Thyroid gland (tissue), 4 donors: ENCODE data around the gene GNRHR. TPM values are rescaled to one million over a fixed set of nuclear protein-coding genes. Genes with fewer than 3 reads are reported as not detected.
"Not testable (repeated sequence)": the region's sequence is repeated elsewhere in the genome, so short reads cannot be mapped to it uniquely, and the experiment has no call there.

Source experiments
- DNase-seq, 2 donors: peaks; one replicate each; pipeline ENCODE4 v3.0.0-alpha.2; 2019
- H3K27ac ChIP-seq, 3 donors: fragments of 200-600 bp; sonication (generic); 1 replicate in 2 of 3; 2 replicates in 1 of 3; pipeline ENCODE4 v1.5.1; 2016 to 2019; ENCODE audit warnings: mild to moderate bottlenecking in 1 of 3, moderate library complexity in 1 of 3
- H3K27me3 ChIP-seq: fragments of 200-600 bp; sonication (generic); one replicate; pipeline ENCODE4 v1.5.1; 2019
- H3K36me3 ChIP-seq, 2 donors: fragments of 200-600 bp; sonication (generic); one replicate each; pipeline ENCODE4 v1.5.1; 2016 to 2019
- H3K4me1 ChIP-seq, 2 donors: fragments of 200-600 bp; sonication (generic); one replicate each; pipeline ENCODE4 v1.5.1; 2017 to 2019
- H3K4me3 ChIP-seq, 3 donors: fragments of 200-600 bp; sonication (generic); replicated peaks in 1 of 3; 1 replicate in 2 of 3; 2 replicates in 1 of 3; pipeline ENCODE4 v1.5.1; 2016; ENCODE audit warnings: mild to moderate bottlenecking in 1 of 3
- H3K9me3 ChIP-seq: fragments of 200-600 bp; sonication (generic); one replicate; pipeline ENCODE4 v1.5.1; 2017
- CTCF ChIP-seq, 6 experiments: fragments of 200-600 bp in 3 of 6; fragments of 450-650 bp in 3 of 6; sonication (generic) in 3 of 6; IDR thresholded peaks; one replicate each; pipeline ENCODE4 v1.5.1; 2016 to 2019; ENCODE audit warnings: antibody characterized with exemption in 6 of 6, mild to moderate bottlenecking in 2 of 6, inconsistent platforms in 1 of 6, moderate library complexity in 1 of 6
- POLR2A ChIP-seq, 2 donors: fragments of 450-650 bp; IDR thresholded peaks; one replicate each; pipeline ENCODE4 v1.6.1; 2017; ENCODE audit warnings: antibody characterized with exemption in 2 of 2, mild to moderate bottlenecking in 2 of 2, moderate library complexity in 1 of 2
- WGBS, 2 donors: methylation state at CpG; one replicate each; pipeline ENCODE4 v1.1.5; 2017; 5-methylcytosine and 5-hydroxymethylcytosine counted together
- intact Hi-C: fragments of 100-400 bp; cut with DNase I; formaldehyde crosslinking; loops from one replicate; pipeline ENCODE4 v1.15.1; 2023
- total RNA-seq, 4 donors: library from RNA; depleted of rRNA; stranded (reverse); fragments of >200 nt; gene quantifications; one replicate each; pipeline ENCODE4 v1.2.3, GENCODE V29; 2016

The GNRHR gene
- total RNA-seq, 4 donors from 2014 or later, result not detected

GRCh38 chr4:67764183-67764582 is 10.0 kb upstream of the GNRHR start:
- no peak overlapping the region for H3K27ac ChIP-seq

GRCh38 chr4:67762086-67762485 is 7.9 kb upstream of the GNRHR start:
- Histone ChIP-seq H3K9me3 (no peaks in the 10 kb centered on the region), H3K4me3 (no peak overlapping the region), H3K27ac (no peak overlapping the region), H3K27me3 (no peaks in the 10 kb centered on the region), H3K4me1 (no peaks in the 10 kb centered on the region), H3K36me3 (no peaks in the 10 kb centered on the region)
- intact Hi-C loops, result no loop called here
- no peak for DNase-seq
- no peak for TF ChIP-seq CTCF (IDR thresholded peaks at IDR 0.05)
- no peak for TF ChIP-seq POLR2A (IDR thresholded peaks at IDR 0.05)
- WGBS, 2 donors, result 36 to 45% methylated on average over 3 of the region's 3 CpGs

More at GRCh38 chr4:67764183-67764582, 10.0 kb upstream of the GNRHR start:
- no peak for TF ChIP-seq POLR2A (IDR thresholded peaks at IDR 0.05)
- TF ChIP-seq CTCF (IDR thresholded peaks at IDR 0.05), result no peak
- no peak overlapping the region for H3K4me3 ChIP-seq
- DNase-seq, result no peak
- H3K9me3 ChIP-seq, result no peaks in the 10 kb centered on the region
- H3K36me3 ChIP-seq, result no peaks in the 10 kb centered on the region
- H3K4me1 ChIP-seq, result no peaks in the 10 kb centered on the region
- intact Hi-C loops, result no loop called here
- no peaks in the 10 kb centered on the region for H3K27me3 ChIP-seq

- H3K27me3 ChIP-seq, H3K27ac ChIP-seq, H3K36me3 ChIP-seq, intact Hi-C loops, H3K4me1 ChIP-seq, DNase-seq, H3K4me3 ChIP-seq, H3K9me3 ChIP-seq: not testable (repeated sequence)
- WGBS, 2 donors, result 65 to 70% methylated on average over 6 of the region's 6 CpGs
Measured at GRCh38 chr4:67756991-67757390, 2.8 kb upstream of the GNRHR start.

GRCh38 chr4:67755974-67756373 is 1.8 kb upstream of the GNRHR start:
- WGBS, 2 donors, result 72 to 86% methylated on average over 1 of the region's 1 CpG
- Histone ChIP-seq H3K4me1 (no peaks in the 10 kb centered on the region), H3K27ac (no peak overlapping the region), H3K4me3 (no peak overlapping the region), H3K9me3 (no peaks in the 10 kb centered on the region), H3K27me3 (no peaks in the 10 kb centered on the region), H3K36me3 (no peaks in the 10 kb centered on the region)
- no peak for DNase-seq
- intact Hi-C loops, result no loop called here
- TF ChIP-seq POLR2A (IDR thresholded peaks at IDR 0.05) (no peak), CTCF (IDR thresholded peaks at IDR 0.05) (no peak)

- no peak overlapping the region for H3K4me3 ChIP-seq
- TF ChIP-seq CTCF (IDR thresholded peaks at IDR 0.05) (no peak), POLR2A (IDR thresholded peaks at IDR 0.05) (no peak)
- H3K27me3 ChIP-seq, result no peaks in the 10 kb centered on the region
- no peaks in the 10 kb centered on the region for H3K9me3 ChIP-seq
- intact Hi-C loops, result no loop called here
- H3K36me3 ChIP-seq, result no peaks in the 10 kb centered on the region
- H3K27ac ChIP-seq, result no peak overlapping the region
- no peaks in the 10 kb centered on the region for H3K4me1 ChIP-seq
- no peak for DNase-seq
- WGBS, 2 donors, result 94 to 96% methylated on average over 1 of the region's 1 CpG
Measured at GRCh38 chr4:67751260-67751659, 2.9 kb downstream of the GNRHR start.

GRCh38 chr4:67750691-67751090 is 3.5 kb downstream of the GNRHR start:
- TF ChIP-seq CTCF (IDR thresholded peaks at IDR 0.05), result no peak
- H3K4me3 ChIP-seq, result no peak overlapping the region
- intact Hi-C loops, result no loop called here
- no peaks in the 10 kb centered on the region for H3K36me3 ChIP-seq
- 91% methylated on average over 4 of the region's 4 CpGs for WGBS, 2 donors
- no peaks in the 10 kb centered on the region for H3K27me3 ChIP-seq
- no peaks in the 10 kb centered on the region for H3K4me1 ChIP-seq
- H3K9me3 ChIP-seq, result no peaks in the 10 kb centered on the region
- no peak for DNase-seq
- H3K27ac ChIP-seq, result no peak overlapping the region
